Transverse colon (tissue), 4 donors: ENCODE measurements around the gene ATXN2. TPM values are rescaled to one million over a fixed set of nuclear protein-coding genes. Genes with fewer than 3 reads are reported as not detected.

ENCODE experiments used
- DNase-seq: peaks from one replicate; pipeline ENCODE4 v3.0.0-alpha.2; 2019
- H3K27ac ChIP-seq, 4 donors: fragments of 200-600 bp; sonication (generic); 2 replicates each; pipeline ENCODE4 v1.5.1; 2016 to 2018; ENCODE audit warnings: inconsistent platforms in 4 of 4
- H3K27me3 ChIP-seq: fragments of 200-600 bp; sonication (generic); 2 replicates; pipeline ENCODE4 v1.5.1; 2017; ENCODE audit warnings: inconsistent platforms
- H3K36me3 ChIP-seq, 4 donors: fragments of 200-600 bp; sonication (generic); 2 replicates each; pipeline ENCODE4 v1.5.1; 2017 to 2019; ENCODE audit warnings: inconsistent platforms in 4 of 4
- H3K4me1 ChIP-seq, 4 donors: fragments of 200-600 bp; sonication (generic); 2 replicates each; pipeline ENCODE4 v1.5.1; 2017 to 2020; ENCODE audit warnings: inconsistent platforms in 4 of 4
- H3K4me3 ChIP-seq, 4 donors: fragments of 200-600 bp; sonication (generic); 1 replicate in 1 of 4; 2 replicates in 3 of 4; pipeline versions ENCODE4 v1.5.1 to v1.6.1; 2017 to 2019; ENCODE audit warnings: inconsistent platforms in 4 of 4
- H3K9me3 ChIP-seq, 2 donors: fragments of 200-600 bp; sonication (generic); 2 replicates each; pipeline ENCODE4 v1.5.1; 2017 to 2019; ENCODE audit warnings: inconsistent platforms in 2 of 2
- EP300 ChIP-seq: sonication (generic); formaldehyde crosslinking; IDR thresholded peaks from one replicate; pipeline ENCODE4 v1.6.1; 2017; ENCODE audit warnings: antibody characterized with exemption, low read depth
- POLR2A ChIP-seq: fragments of 450-650 bp; IDR thresholded peaks from one replicate; pipeline ENCODE4 v1.6.1; 2016; ENCODE audit warnings: antibody characterized with exemption, mild to moderate bottlenecking, moderate library complexity
- POLR2AphosphoS5 ChIP-seq, 3 donors: sonication (generic); formaldehyde crosslinking; IDR thresholded peaks; one replicate each; pipeline ENCODE4 v1.6.1; 2016; ENCODE audit warnings: antibody characterized with exemption in 3 of 3
- WGBS, 2 donors: methylation state at CpG; one replicate each; pipeline ENCODE4 v1.1.5; 2018; ENCODE audit warnings: low coverage in 1 of 2; 5-methylcytosine and 5-hydroxymethylcytosine counted together
- in situ Hi-C, 4 donors: fragments of 200-750 bp; cut with MboI; loops; one replicate each; pipeline versions ENCODE4 v1.15.0 to v1.15.1; 2017; ENCODE audit warnings: low sequenced_read_pairs in 3 of 4, low pct_ligation_motif_present in 1 of 4, low pct_unique_long_range_greater_than_20kb in 1 of 4
- intact Hi-C: fragments of 100-400 bp; cut with DNase I; formaldehyde crosslinking; loops from one replicate; pipeline ENCODE4 v1.15.1; 2023; ENCODE audit warnings: low total_unique reads
- total RNA-seq, 4 donors: library from RNA; depleted of rRNA; stranded (reverse); fragments of >200 nt; gene quantifications; one replicate each; pipeline ENCODE4 v1.1.0, GENCODE V29; 2016
- TF ChIP-seq, protein P1 (sequence below), 5 experiments: fragments of 200-600 bp in 3 of 5; fragments of 450-650 bp in 2 of 5; sonication (generic) in 3 of 5; IDR thresholded peaks; 1 replicate in 2 of 5; 2 replicates in 3 of 5; pipeline ENCODE4 v1.5.1; 2016 to 2017; ENCODE audit warnings: antibody characterized with exemption in 5 of 5, inconsistent platforms in 3 of 5, mild to moderate bottlenecking in 2 of 5, moderate library complexity in 1 of 5

ATXN2 gene
- total RNA-seq, 4 donors from 2014 or later: 50.2 to 95.5 (median 83.2) TPM

DNA sequence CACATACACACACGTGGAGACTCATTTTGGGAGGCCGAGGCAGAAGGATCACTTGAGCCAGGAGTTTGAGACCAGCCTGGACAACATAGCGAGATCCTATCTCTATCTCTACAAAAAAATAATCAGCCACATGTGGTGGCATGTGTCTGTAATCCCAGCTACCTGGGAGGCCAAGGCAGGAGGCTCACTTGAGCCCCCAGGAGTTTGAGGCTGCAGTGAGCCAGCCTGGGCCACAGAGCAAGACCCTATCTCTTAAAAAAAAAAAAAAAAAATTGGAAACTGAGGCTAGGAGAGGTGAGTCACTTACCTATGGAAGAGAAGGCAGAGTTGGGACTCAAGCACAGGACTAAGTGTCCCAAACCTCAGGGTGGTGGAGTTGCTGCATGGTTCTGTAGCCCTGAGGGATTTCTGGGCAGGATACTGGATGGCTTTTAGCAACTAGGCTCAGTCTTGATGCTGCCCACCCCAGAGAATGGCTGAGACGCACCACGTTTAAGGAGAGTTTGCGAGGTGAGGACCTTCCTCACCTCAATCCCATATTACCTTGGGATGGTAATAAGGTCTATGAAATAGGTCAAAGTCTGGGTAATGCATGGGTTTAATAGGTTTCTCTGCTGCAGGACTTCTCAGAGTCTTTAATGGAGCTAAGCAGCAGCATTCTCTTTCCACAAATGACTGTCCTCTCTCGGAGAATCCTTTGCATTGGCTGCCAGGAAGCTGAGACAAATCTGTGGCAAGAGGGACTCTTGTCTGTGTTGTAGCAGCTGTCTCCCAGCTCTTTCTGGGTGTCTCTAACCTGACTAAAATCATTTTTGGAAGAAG is 157.8 kb downstream of the ATXN2 start:
- Histone ChIP-seq H3K27me3 (no peaks in the 10 kb centered on the region), H3K4me3 (no peak overlapping the region), H3K36me3 (no peaks in the 10 kb centered on the region), H3K4me1 (peaks cover 36 to 91% (median 50%) of the 10 kb centered on the region in 4 donors), H3K27ac (peak overlapping the region in 3 of 4 donors; percentile 13 to 77 (median 67)), H3K9me3 (no peaks in the 10 kb centered on the region)
- in situ Hi-C loops: no loop called here
- 88 to 100% methylated on average over 1 to 7 of the region's 7 CpGs for WGBS, 2 donors
- TF ChIP-seq POLR2AphosphoS5 (IDR thresholded peaks at IDR 0.05) (no peak), EP300 (no peak), POLR2A (no peak)
- TF ChIP-seq, protein P1, sequence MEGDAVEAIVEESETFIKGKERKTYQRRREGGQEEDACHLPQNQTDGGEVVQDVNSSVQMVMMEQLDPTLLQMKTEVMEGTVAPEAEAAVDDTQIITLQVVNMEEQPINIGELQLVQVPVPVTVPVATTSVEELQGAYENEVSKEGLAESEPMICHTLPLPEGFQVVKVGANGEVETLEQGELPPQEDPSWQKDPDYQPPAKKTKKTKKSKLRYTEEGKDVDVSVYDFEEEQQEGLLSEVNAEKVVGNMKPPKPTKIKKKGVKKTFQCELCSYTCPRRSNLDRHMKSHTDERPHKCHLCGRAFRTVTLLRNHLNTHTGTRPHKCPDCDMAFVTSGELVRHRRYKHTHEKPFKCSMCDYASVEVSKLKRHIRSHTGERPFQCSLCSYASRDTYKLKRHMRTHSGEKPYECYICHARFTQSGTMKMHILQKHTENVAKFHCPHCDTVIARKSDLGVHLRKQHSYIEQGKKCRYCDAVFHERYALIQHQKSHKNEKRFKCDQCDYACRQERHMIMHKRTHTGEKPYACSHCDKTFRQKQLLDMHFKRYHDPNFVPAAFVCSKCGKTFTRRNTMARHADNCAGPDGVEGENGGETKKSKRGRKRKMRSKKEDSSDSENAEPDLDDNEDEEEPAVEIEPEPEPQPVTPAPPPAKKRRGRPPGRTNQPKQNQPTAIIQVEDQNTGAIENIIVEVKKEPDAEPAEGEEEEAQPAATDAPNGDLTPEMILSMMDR (IDR thresholded peaks at IDR 0.05): no peak
- DNase-seq: no peak
- intact Hi-C loops: loop anchor here (5.0 kb wide), 1 partner anchor 34 kb away; the partner anchor contains the start of gene SH2B3

DNA sequence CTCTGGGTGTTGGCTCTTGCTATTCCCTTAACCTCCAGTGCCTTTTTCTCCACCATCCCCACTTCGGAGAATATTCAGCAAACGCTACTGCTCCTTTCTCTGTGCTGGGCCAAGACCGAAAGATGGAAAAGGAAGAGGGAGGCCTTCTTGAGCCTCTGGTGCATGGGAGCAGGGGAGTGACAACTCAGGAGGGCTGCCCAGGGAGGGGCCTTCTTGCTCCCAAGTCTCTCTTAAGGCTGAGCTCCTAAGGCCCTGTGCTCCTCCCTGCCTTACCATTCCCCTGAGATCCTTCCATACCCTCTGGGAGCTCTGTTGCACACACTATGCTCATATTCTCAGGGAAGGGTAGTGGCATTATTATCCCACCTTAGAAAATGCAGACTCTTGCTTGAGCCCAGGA is 158.5 kb downstream of the ATXN2 start:
- Histone ChIP-seq H3K4me1 (peaks cover 36 to 91% (median 48%) of the 10 kb centered on the region in 4 donors), H3K9me3 (no peaks in the 10 kb centered on the region), H3K36me3 (no peaks in the 10 kb centered on the region), H3K4me3 (no peak overlapping the region), H3K27me3 (no peaks in the 10 kb centered on the region), H3K27ac (peak overlapping the region in 2 of 4 donors; percentile 20 to 77)
- intact Hi-C loops (loop anchor here (5.0 kb wide), 1 partner anchor 33 kb away; the partner anchor contains the start of gene SH2B3), in situ Hi-C loops (no loop called here)
- TF ChIP-seq POLR2A (no peak), EP300 (no peak), POLR2AphosphoS5 (IDR thresholded peaks at IDR 0.05) (peak in 1 of 3 donors; percentile 0)
- TF ChIP-seq, protein P1 (IDR thresholded peaks at IDR 0.05): no peak
- 67 to 95% methylated on average over 1 to 3 of the region's 3 CpGs for WGBS, 2 donors
- DNase-seq: no peak

DNA sequence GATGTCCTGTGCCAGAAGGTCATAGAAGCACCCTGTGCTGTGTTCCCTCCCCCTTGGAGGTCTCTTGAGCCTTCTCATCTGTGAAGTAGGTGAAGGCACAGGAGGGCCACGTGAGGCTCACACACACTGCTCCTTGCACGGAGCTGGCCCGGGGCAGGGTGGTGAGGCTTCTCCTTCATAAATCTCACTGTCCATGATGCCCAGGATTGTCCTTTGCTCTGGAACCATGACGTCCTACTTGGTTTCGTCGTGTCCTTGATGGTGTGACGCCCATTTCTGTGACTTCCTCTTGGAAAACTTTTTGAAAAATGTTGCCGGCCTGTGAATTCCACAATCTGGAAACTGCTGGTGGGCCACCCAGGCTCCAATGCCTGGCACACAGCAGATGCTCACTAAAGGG is 159.0 kb downstream of the ATXN2 start:
- H3K4me1 ChIP-seq: peaks cover 36 to 91% (median 48%) of the 10 kb centered on the region in 4 donors
- no peak overlapping the region for H3K4me3 ChIP-seq
- no peak for DNase-seq
- no peaks in the 10 kb centered on the region for H3K9me3 ChIP-seq
- TF ChIP-seq POLR2AphosphoS5 (IDR thresholded peaks at IDR 0.05): peak in 1 of 3 donors; percentile 1
- TF ChIP-seq, protein P1 (IDR thresholded peaks at IDR 0.05): no peak
- no peaks in the 10 kb centered on the region for H3K36me3 ChIP-seq
- intact Hi-C loops: loop anchor here (5.0 kb wide), 1 partner anchor 33 kb away; the partner anchor contains the start of gene SH2B3
- peak overlapping the region; percentile 8 to 77 (median 24) for H3K27ac ChIP-seq
- no peaks in the 10 kb centered on the region for H3K27me3 ChIP-seq
- WGBS, 2 donors: 83% methylated on average over 8 of the region's 8 CpGs; no CpG with 5 or more reads in 1 of the 2 donors
- in situ Hi-C loops: no loop called here

DNA sequence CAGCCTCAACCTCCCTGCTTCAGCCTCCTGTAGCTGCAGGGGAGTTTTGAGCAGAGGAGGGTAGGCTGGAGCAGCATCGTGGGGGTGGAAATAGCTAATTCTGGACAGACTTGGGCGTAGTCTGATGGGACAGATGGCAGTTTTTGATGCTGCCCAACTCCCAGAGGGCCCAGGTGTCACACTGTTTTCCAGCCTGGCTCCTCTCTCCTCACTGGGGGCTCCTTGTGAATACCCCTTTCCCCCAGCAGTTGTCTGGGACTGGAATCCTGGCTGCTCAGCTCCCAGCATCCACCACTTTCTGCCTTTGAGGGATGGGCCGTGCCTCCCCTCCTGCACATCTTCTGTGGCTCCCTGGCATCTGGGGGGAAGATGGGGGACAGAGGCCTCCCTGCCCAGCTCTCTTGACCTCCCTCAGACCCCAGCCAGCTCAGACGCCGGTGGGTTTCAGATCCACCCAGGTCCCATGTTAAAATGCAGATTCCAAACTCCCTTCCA is 159.4 kb downstream of the ATXN2 start:
- 79 to 85% methylated on average over 2 to 5 of the region's 5 CpGs for WGBS, 2 donors
- in situ Hi-C loops: no loop called here
- intact Hi-C loops: loop anchor here (5.0 kb wide), 1 partner anchor 32 kb away; the partner anchor contains the start of gene SH2B3
- TF ChIP-seq, protein P1 (IDR thresholded peaks at IDR 0.05): no peak
- TF ChIP-seq POLR2AphosphoS5 (IDR thresholded peaks at IDR 0.05) (no peak), EP300 (no peak), POLR2A (no peak)
- no peak for DNase-seq
- Histone ChIP-seq H3K27ac (peak overlapping the region; percentile 8 to 77 (median 24)), H3K36me3 (no peaks in the 10 kb centered on the region), H3K4me3 (no peak overlapping the region), H3K4me1 (peaks cover 36 to 91% (median 48%) of the 10 kb centered on the region in 4 donors), H3K27me3 (no peaks in the 10 kb centered on the region), H3K9me3 (no peaks in the 10 kb centered on the region)
